T-cell (primary cell): ENCODE data around the gene ZNF280A. TPM values are rescaled to one million over a fixed set of nuclear protein-coding genes. Genes with fewer than 3 reads are reported as not detected.
"Not testable (repeated sequence)": the region's sequence is repeated elsewhere in the genome, so short reads cannot be mapped to it uniquely, and the experiment has no call there.

Source experiments
- ATAC-seq, 4 experiments: fragments of 200-7000 bp in 3 of 4; fragments of 150-1000 bp in 1 of 4; cut with Tn5 transposase; replicated peaks in 1 of 4; 1 replicate in 3 of 4; 2 replicates in 1 of 4; pipeline ENCODE4 v1.10.0; 2021; ENCODE audit warnings: moderate library complexity in 3 of 4, mild to moderate bottlenecking in 2 of 4, moderate number of reproducible peaks in 1 of 4
- CTCF ChIA-PET, 2 donors: fragments of 300-600 bp; sonication (Branson Sonifier 250); formaldehyde crosslinking; loops; one replicate each; lab custom pipeline; 2022; ENCODE audit warnings: antibody characterized with exemption in 2 of 2; lab: Charles Lee
- POLR2A ChIA-PET, 2 donors: fragments of 300-600 bp; sonication (Branson Sonifier 250); formaldehyde crosslinking; loops; one replicate each; lab custom pipeline; 2022; ENCODE audit warnings: antibody characterized with exemption in 2 of 2; lab: Charles Lee
- DNase-seq, 35 experiments: peaks; one replicate each; pipeline versions ENCODE4 v3.0.0 to v3.0.0-alpha.2; 2013 to 2023
- H3K27ac ChIP-seq: one replicate; pipeline ENCODE4 v1.5.1; 2013; ENCODE audit warnings: low read length
- H3K27me3 ChIP-seq, 2 experiments: replicated peaks in 1 of 2; 1 replicate in 1 of 2; 2 replicates in 1 of 2; pipeline versions ENCODE4 v1.6.1 to v1.7.0; 2013; ENCODE audit warnings: low read length in 1 of 2, mixed read lengths in 1 of 2; ENCODE audit not compliant: control insufficient read depth in 2 of 2, insufficient read depth in 2 of 2; ENCODE audit errors: extremely low read depth in 1 of 2
- H3K36me3 ChIP-seq, 2 donors: 1 replicate in 1 of 2; 2 replicates in 1 of 2; pipeline versions ENCODE4 v1.6.1 to v1.7.0; 2013; ENCODE audit warnings: low read length in 1 of 2; ENCODE audit not compliant: control insufficient read depth in 2 of 2, insufficient read depth in 1 of 2; ENCODE audit errors: extremely low read depth in 1 of 2
- H3K4me1 ChIP-seq, 2 experiments: 1 replicate in 1 of 2; 2 replicates in 1 of 2; pipeline versions ENCODE4 v1.6.1 to v1.7.0; 2013; ENCODE audit warnings: low read length in 2 of 2, mixed read lengths in 1 of 2; ENCODE audit not compliant: insufficient read depth in 2 of 2, control insufficient read depth in 1 of 2; ENCODE audit errors: extremely low read depth in 1 of 2
- H3K4me3 ChIP-seq, 2 donors: 1 replicate in 1 of 2; 2 replicates in 1 of 2; pipeline versions ENCODE4 v1.5.1 to v1.7.0; 2013; ENCODE audit warnings: mild to moderate bottlenecking in 2 of 2, low read length in 1 of 2, moderate library complexity in 1 of 2; ENCODE audit not compliant: control insufficient read depth in 1 of 2; ENCODE audit errors: extremely low read depth in 1 of 2
- H3K9me3 ChIP-seq: 2 replicates; pipeline ENCODE4 v1.7.0; 2013
- H3K27ac Mint-ChIP-seq, 2 donors: one replicate each; pipeline ENCODE4 v1.8.0; 2020 to 2021; ENCODE audit warnings: mild to moderate bottlenecking in 2 of 2, mixed read lengths in 2 of 2
- H3K27me3 Mint-ChIP-seq, 2 donors: one replicate each; pipeline ENCODE4 v1.8.0; 2021 to 2022; ENCODE audit warnings: mixed read lengths in 2 of 2
- H3K36me3 Mint-ChIP-seq: one replicate; pipeline ENCODE4 v1.8.0; 2021; ENCODE audit warnings: mixed read lengths
- H3K4me1 Mint-ChIP-seq, 3 donors: one replicate each; pipeline ENCODE4 v1.8.0; 2020 to 2022; ENCODE audit warnings: mixed read lengths in 3 of 3, mild to moderate bottlenecking in 1 of 3
- H3K4me3 Mint-ChIP-seq, 3 donors: one replicate each; pipeline ENCODE4 v1.8.0; 2020 to 2022; ENCODE audit warnings: mild to moderate bottlenecking in 3 of 3, mixed read lengths in 3 of 3, moderate library complexity in 3 of 3
- H3K9me3 Mint-ChIP-seq, 3 donors: one replicate each; pipeline ENCODE4 v1.8.0; 2020 to 2022; ENCODE audit warnings: mixed read lengths in 3 of 3
- WGBS: methylation state at CpG from one replicate; pipeline ENCODE4 v1.1.5; 2013; ENCODE audit warnings: missing lambda C conversion rate; ENCODE audit not compliant: insufficient coverage; 5-methylcytosine and 5-hydroxymethylcytosine counted together
- total RNA-seq, 35 experiments: library from RNA in 6 of 35; stranded (reverse) in 6 of 35; fragments of 120-200 nt in 1 of 35; gene quantifications; one replicate each; pipeline versions ENCODE4 v1.2.1 to v1.2.4 and lab custom pipeline; 2013 to 2026

ZNF280A gene
- total RNA-seq, 5 donors from 2014 or later (not counting 1 experiment from before 2014, with no cell fraction given): not detected

DNA sequence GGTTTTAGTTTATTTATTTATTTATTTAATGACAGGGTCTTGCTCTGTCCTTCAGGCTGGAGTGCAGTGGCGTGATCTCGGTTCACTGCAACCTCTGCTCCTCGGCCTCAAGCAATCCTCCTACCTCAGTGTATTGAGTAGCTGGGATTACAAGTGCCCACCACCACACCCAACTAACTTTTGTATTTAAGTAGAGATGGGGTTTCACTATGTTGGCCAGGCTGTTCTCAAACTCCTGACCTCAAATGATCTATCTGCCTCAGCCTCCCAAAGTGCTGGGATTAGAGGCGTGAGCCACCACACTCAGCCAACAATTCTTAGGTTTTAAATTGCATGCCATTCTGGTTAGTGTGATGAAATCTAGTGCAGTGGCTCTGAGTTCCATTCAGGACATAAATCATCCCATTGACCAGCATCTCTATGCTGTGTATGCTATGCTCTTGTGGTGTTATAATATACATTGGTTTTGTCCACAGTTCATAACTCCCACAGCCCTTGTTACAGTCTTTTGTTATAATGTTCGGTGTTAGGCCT lies 40.0 kb downstream of the ZNF280A start:
- Histone ChIP-seq H3K36me3 (no peaks in the 10 kb centered on the region), H3K27me3 (no peaks in the 10 kb centered on the region), H3K27ac (no peak overlapping the region), H3K9me3 (no peaks in the 10 kb centered on the region), H3K4me1 (no peaks in the 10 kb centered on the region), H3K4me3 (no peak overlapping the region)
- Mint-ChIP-seq H3K9me3 (no peaks in the 10 kb centered on the region), H3K4me1 (no peaks in the 10 kb centered on the region), H3K27me3 (no peaks in the 10 kb centered on the region), H3K4me3 (no peak overlapping the region), H3K27ac (no peak overlapping the region), H3K36me3 (peaks cover 4% of the 10 kb centered on the region)
- DNase-seq: no peak
- CTCF ChIA-PET: no interaction called here
- ATAC-seq: no peak
- no CpG with 5 or more reads among the region's 5 CpGs for WGBS
- POLR2A ChIA-PET: no interaction called here

DNA sequence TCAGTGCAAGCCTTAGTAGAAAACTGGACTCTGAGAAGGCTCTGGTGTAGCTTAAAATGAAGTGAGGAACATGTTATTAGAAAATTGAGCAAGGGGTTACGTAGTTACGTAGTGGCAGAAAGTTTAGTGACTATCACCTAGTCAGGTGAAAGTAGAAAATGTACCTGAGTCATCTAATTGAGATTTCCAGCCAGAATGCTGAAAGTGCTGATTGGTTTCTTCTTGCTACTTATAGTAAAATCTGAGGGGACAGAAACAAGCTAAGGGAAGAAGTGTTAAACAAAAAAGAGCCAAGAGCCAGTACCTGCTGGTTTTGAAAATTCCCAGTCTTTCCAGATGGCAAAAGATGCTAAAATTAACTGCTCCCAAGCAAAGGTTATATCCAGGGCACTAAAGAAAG lies 41.0 kb downstream of the ZNF280A start:
- DNase-seq (no peak), ATAC-seq (no peak)
- CTCF ChIA-PET: no interaction called here
- no peaks in the 10 kb centered on the region for H3K4me1 Mint-ChIP-seq
- no peaks in the 10 kb centered on the region for H3K27me3 Mint-ChIP-seq
- Histone ChIP-seq H3K4me3 (no peak overlapping the region), H3K27me3 (no peaks in the 10 kb centered on the region), H3K4me1 (no peaks in the 10 kb centered on the region), H3K9me3 (no peaks in the 10 kb centered on the region), H3K36me3 (no peaks in the 10 kb centered on the region), H3K27ac (no peak overlapping the region)
- no peak overlapping the region for H3K4me3 Mint-ChIP-seq
- 84% methylated on average over 2 of the region's 2 CpGs for WGBS
- H3K9me3 Mint-ChIP-seq: no peaks in the 10 kb centered on the region
- H3K36me3 Mint-ChIP-seq: no peaks in the 10 kb centered on the region
- POLR2A ChIA-PET: no interaction called here
- no peak overlapping the region for H3K27ac Mint-ChIP-seq

DNA sequence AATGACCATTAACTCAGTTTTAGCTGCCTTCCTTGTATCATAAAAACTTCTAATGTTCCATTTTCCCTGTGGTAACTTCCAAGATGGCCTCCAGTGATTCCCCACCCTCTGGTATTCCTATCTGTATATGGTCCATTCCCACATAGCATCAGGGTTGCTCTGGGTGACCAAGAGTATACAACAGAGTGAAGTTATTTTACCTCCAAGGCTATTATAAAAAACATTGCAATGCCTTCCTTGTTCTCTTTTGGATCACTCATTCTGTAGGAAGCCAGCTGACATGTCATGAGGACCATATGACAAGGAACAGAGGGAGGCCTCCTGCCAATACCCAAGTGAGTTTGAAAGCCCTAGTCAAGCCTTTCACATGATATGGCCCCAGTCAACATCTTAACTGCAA lies 41.6 kb downstream of the ZNF280A start:
- Histone ChIP-seq H3K27ac (no peak overlapping the region), H3K4me1 (no peaks in the 10 kb centered on the region), H3K9me3 (no peaks in the 10 kb centered on the region), H3K36me3 (no peaks in the 10 kb centered on the region), H3K4me3 (no peak overlapping the region), H3K27me3 (no peaks in the 10 kb centered on the region)
- Mint-ChIP-seq H3K27me3 (no peaks in the 10 kb centered on the region), H3K9me3 (no peaks in the 10 kb centered on the region), H3K27ac (no peak overlapping the region), H3K36me3 (no peaks in the 10 kb centered on the region), H3K4me3 (no peak overlapping the region), H3K4me1 (no peaks in the 10 kb centered on the region)
- DNase-seq: no peak
- ChIA-PET CTCF (no interaction called here), POLR2A (no interaction called here)
- ATAC-seq: no peak

DNA sequence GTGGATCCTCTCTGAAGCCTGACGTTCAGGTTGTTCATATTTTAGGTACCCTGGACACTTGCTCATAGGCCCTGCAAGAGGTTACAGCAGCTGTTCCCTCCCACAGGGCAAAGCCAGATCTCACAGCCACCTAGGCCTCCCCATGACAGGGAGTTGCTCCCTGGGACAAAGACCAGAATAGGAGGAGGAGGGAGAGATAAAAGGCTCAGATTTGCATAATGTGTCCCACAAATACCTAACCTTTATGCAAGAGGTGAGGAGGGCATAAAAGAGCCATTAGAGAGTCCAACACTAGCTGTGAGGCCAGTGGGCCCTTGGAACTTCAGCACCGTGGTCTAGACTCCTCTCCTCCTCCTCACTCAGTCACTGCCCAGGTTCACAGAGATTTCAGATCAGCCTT lies 45.3 kb downstream of the ZNF280A start:
- no peaks in the 10 kb centered on the region for H3K36me3 Mint-ChIP-seq
- Histone ChIP-seq H3K27me3 (peaks cover 0 to 6% of the 10 kb centered on the region in 2 experiments), H3K27ac (no peak overlapping the region), H3K4me3 (no peak overlapping the region), H3K36me3 (no peaks in the 10 kb centered on the region), H3K4me1 (no peaks in the 10 kb centered on the region), H3K9me3 (no peaks in the 10 kb centered on the region)
- peaks cover 3 to 7% of the 10 kb centered on the region in 2 donors for H3K27me3 Mint-ChIP-seq
- H3K9me3 Mint-ChIP-seq: peaks cover 3% of the 10 kb centered on the region in 3 donors
- ChIA-PET CTCF (interaction anchor here in 1 of 2 donors (0.6 kb wide), 1 partner anchor 130 kb away, joined by 3 read pairs; no protein-coding TSS in a partner anchor), POLR2A (no interaction called here)
- no peak for ATAC-seq
- no peaks in the 10 kb centered on the region for H3K4me1 Mint-ChIP-seq
- no peak overlapping the region for H3K27ac Mint-ChIP-seq
- WGBS: 60% methylated on average over 1 of the region's 2 CpGs
- no peak for DNase-seq
- H3K4me3 Mint-ChIP-seq: no peak overlapping the region

DNA sequence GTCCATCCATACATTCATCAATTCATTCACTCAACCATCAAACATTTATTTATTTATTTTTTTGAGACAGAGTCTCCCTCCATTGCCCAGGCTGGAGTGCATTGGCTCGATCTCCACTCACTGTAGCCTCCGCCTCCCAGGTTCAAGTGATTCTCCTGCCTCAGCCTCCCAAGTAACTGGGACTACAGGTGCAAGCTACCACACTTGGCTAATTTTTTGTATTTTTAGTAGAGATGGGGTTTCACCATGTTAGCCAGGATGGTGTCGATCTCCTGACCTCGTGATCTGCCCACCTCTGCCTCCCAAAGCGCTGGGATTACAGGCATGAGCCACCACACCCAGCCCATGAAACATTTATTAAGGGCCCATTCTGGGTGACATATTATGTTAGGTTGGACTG lies 49.0 kb downstream of the ZNF280A start:
- H3K4me1 Mint-ChIP-seq, H3K4me3 Mint-ChIP-seq, H3K4me1 ChIP-seq, H3K27ac ChIP-seq, DNase-seq, H3K27me3 ChIP-seq, H3K27ac Mint-ChIP-seq, POLR2A ChIA-PET, H3K4me3 ChIP-seq, H3K9me3 ChIP-seq, CTCF ChIA-PET, ATAC-seq, H3K36me3 Mint-ChIP-seq, H3K36me3 ChIP-seq: not testable (repeated sequence)
- H3K9me3 Mint-ChIP-seq: peaks cover 6 to 20% (median 9%) of the 10 kb centered on the region in 3 donors
- no CpG with 5 or more reads among the region's 5 CpGs for WGBS
- peaks cover 5 to 15% of the 10 kb centered on the region in 2 donors for H3K27me3 Mint-ChIP-seq

DNA sequence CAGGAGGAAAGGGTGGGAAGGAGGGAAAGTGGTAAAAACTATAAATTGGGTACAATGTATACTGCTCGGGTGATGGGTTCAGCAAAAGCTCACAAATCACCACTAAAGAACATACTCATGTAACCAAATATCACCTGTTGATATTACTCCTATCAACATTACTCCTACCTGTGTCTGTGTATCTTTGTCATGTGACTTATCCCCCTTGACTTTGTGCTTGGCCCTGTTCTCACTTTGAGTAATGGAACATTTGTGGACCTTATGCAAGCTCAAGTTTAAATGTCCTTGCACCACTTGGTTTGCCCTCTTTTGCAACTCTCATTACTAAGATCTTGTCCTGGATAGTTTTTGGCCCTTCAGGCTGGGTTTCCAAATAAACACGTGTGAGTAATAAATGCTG lies 50.5 kb downstream of the ZNF280A start:
- Mint-ChIP-seq H3K36me3 (no peaks in the 10 kb centered on the region), H3K4me1 (no peaks in the 10 kb centered on the region), H3K27ac (no peak overlapping the region), H3K27me3 (peaks cover 10 to 27% of the 10 kb centered on the region in 2 donors), H3K4me3 (no peak overlapping the region), H3K9me3 (peaks cover 6 to 20% (median 9%) of the 10 kb centered on the region in 3 donors)
- ATAC-seq (no peak), DNase-seq (no peak)
- H3K4me1 ChIP-seq: no peaks in the 10 kb centered on the region
- no peak overlapping the region for H3K27ac ChIP-seq
- ChIA-PET CTCF (no interaction called here), POLR2A (interaction anchor here in 1 of 2 donors (0.6 kb wide), 1 partner anchor 22 kb away, joined by 3 read pairs; no protein-coding TSS in a partner anchor)
- no peaks in the 10 kb centered on the region for H3K36me3 ChIP-seq
- no peak overlapping the region for H3K4me3 ChIP-seq
- no peaks in the 10 kb centered on the region for H3K9me3 ChIP-seq
- H3K27me3 ChIP-seq: peaks cover 0 to 17% of the 10 kb centered on the region in 2 experiments
- no CpG with 5 or more reads among the region's 2 CpGs for WGBS
